Prostate gland (tissue), 2 donors: ENCODE measurements around the gene MPPED2. TPM values are rescaled to one million over a fixed set of nuclear protein-coding genes. Genes with fewer than 3 reads are reported as not detected.

Source experiments
- DNase-seq: peaks from one replicate; pipeline ENCODE4 v3.0.0-alpha.2; 2019; ENCODE audit warnings: low spot score
- H3K27ac ChIP-seq, 2 donors: fragments of 200-600 bp; sonication (generic); 2 replicates each; pipeline ENCODE4 v1.5.1; 2017 to 2019
- H3K27me3 ChIP-seq: fragments of 200-600 bp; sonication (generic); replicated peaks from 2 replicates; pipeline ENCODE4 v1.5.1; 2019; ENCODE audit not compliant: insufficient read depth
- H3K36me3 ChIP-seq, 2 donors: fragments of 200-600 bp; sonication (generic); 1 replicate in 1 of 2; 2 replicates in 1 of 2; pipeline versions ENCODE4 v1.5.1 to v1.8.1; 2017 to 2019
- H3K4me1 ChIP-seq: fragments of 200-600 bp; sonication (generic); replicated peaks from 2 replicates; pipeline ENCODE4 v1.5.1; 2019
- H3K4me3 ChIP-seq, 2 donors: fragments of 200-600 bp; sonication (generic); 2 replicates each; pipeline ENCODE4 v1.5.1; 2017 to 2019
- H3K9me3 ChIP-seq: fragments of 200-600 bp; sonication (generic); 2 replicates; pipeline ENCODE4 v1.5.1; 2017
- POLR2A ChIP-seq: fragments of 450-650 bp; IDR thresholded peaks from one replicate; pipeline ENCODE4 v1.6.1; 2016; ENCODE audit warnings: antibody characterized with exemption, mild to moderate bottlenecking
- POLR2AphosphoS5 ChIP-seq: sonication (generic); formaldehyde crosslinking; IDR thresholded peaks from one replicate; pipeline ENCODE4 v1.6.1; 2017; ENCODE audit warnings: antibody characterized with exemption
- WGBS: methylation state at CpG from one replicate; pipeline ENCODE4 v1.1.5; 2018; 5-methylcytosine and 5-hydroxymethylcytosine counted together
- intact Hi-C: fragments of 100-400 bp; cut with DNase I; formaldehyde crosslinking; loops from one replicate; pipeline ENCODE4 v1.14.2; 2022
- total RNA-seq, 2 donors: library from RNA; depleted of rRNA; stranded (reverse); fragments of >200 nt; gene quantifications; one replicate each; pipeline ENCODE4 v1.1.0, GENCODE V29; 2016
- TF ChIP-seq, protein P1 (sequence below), 4 experiments: fragments of 200-600 bp in 2 of 4; fragments of 450-650 bp in 2 of 4; sonication (generic) in 2 of 4; IDR thresholded peaks; 1 replicate in 3 of 4; 2 replicates in 1 of 4; pipeline ENCODE4 v1.5.1; 2016 to 2019; ENCODE audit warnings: antibody characterized with exemption in 4 of 4, mild to moderate bottlenecking in 2 of 4, moderate library complexity in 2 of 4

MPPED2 gene
- total RNA-seq, 2 donors from 2014 or later, result 28.4 to 34.9 TPM

DNA sequence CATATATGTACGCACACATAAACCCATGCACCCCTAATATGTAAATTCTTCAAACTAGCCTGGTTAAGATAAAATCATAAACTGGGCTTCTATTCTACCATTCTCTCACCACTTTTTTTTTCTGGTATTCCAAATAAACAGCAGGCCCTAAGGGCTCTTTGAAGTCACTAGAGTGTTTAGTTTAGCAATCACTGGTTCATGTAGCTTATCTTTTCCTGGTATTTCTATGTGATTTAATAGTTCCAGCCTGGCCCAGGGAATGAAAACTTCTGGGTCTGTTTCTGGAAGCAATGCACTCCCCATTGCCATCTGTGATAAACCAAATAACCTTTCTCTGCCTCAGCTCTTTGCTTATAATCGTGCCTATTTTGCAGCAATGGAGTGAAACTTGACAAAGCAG lies 10.7 kb upstream of the MPPED2 start:
- intact Hi-C loops, result no loop called here
- 65% methylated on average over 2 of the region's 2 CpGs for WGBS
- Histone ChIP-seq H3K4me3 (no peak overlapping the region), H3K36me3 (no peaks in the 10 kb centered on the region), H3K27ac (no peak overlapping the region), H3K9me3 (no peaks in the 10 kb centered on the region), H3K4me1 (no peaks in the 10 kb centered on the region), H3K27me3 (no peaks in the 10 kb centered on the region)
- TF ChIP-seq POLR2AphosphoS5 (no peak), POLR2A (no peak)
- TF ChIP-seq, protein P1, sequence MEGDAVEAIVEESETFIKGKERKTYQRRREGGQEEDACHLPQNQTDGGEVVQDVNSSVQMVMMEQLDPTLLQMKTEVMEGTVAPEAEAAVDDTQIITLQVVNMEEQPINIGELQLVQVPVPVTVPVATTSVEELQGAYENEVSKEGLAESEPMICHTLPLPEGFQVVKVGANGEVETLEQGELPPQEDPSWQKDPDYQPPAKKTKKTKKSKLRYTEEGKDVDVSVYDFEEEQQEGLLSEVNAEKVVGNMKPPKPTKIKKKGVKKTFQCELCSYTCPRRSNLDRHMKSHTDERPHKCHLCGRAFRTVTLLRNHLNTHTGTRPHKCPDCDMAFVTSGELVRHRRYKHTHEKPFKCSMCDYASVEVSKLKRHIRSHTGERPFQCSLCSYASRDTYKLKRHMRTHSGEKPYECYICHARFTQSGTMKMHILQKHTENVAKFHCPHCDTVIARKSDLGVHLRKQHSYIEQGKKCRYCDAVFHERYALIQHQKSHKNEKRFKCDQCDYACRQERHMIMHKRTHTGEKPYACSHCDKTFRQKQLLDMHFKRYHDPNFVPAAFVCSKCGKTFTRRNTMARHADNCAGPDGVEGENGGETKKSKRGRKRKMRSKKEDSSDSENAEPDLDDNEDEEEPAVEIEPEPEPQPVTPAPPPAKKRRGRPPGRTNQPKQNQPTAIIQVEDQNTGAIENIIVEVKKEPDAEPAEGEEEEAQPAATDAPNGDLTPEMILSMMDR (IDR thresholded peaks at IDR 0.05), result no peak
- DNase-seq, result no peak

DNA sequence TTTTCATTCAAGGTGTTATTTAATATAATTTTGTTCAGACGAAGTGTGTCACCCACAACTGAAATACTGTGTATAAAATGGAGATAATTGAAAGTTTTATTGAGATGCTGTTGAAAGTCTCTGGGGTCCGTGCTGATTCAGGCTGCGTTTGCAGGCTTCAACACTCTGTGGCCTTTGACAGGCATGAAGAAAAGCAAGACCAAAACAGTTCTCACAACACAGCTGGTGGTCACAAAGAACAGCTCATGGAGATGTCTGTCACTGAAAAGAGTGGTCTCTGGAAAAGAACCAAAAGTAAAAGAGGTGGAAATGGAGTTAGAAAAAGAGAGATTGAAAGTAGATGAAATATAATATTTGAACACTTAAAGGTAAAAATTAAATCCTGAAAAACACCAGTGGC lies 9.8 kb upstream of the MPPED2 start:
- no peaks in the 10 kb centered on the region for H3K9me3 ChIP-seq
- TF ChIP-seq POLR2A (no peak), POLR2AphosphoS5 (no peak)
- TF ChIP-seq, protein P1 (IDR thresholded peaks at IDR 0.05), result no peak
- no peaks in the 10 kb centered on the region for H3K27me3 ChIP-seq
- H3K4me1 ChIP-seq, result no peaks in the 10 kb centered on the region
- WGBS, result 79% methylated on average over 3 of the region's 3 CpGs
- no peak overlapping the region for H3K4me3 ChIP-seq
- no peak for DNase-seq
- intact Hi-C loops, result no loop called here
- H3K27ac ChIP-seq, result no peak overlapping the region
- H3K36me3 ChIP-seq, result no peaks in the 10 kb centered on the region

DNA sequence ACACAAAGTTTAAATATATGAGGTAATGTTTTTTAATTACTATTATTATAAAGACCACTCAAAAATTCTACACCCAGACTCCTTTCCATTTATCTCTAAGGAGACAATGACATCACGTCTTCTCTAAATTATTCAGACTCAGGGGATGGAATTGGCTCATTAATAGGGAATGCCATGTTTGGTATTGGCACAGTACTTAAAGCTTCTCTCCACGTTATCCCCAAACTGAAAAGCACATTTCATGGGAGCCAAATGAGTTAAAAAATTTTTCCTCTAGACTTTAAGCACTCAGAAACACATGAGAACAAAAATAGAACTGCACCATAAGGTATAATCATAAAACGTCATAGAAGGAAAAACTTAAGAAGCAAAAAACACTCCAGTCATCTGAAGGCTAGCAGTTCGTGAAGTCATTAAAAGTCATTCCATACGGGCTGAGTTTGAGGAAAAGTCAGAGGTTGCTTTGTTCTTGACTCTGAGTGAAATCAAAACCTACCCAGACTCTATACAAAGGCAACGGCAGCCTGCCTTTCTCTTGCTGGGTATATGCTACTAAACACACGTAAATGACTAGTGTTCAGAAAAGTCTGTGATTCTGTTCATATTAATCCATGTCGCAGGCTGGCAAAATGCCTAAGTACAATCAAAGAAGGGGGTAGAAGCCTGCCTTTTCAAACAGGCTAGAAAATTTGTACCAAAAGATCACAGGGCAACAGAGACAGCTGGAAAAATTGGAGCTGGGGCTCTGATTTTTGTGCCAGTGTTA lies 8.7 kb upstream of the MPPED2 start:
- no peak overlapping the region for H3K4me3 ChIP-seq
- no peak for TF ChIP-seq POLR2AphosphoS5
- TF ChIP-seq POLR2A, result no peak
- TF ChIP-seq, protein P1 (IDR thresholded peaks at IDR 0.05), result no peak
- WGBS, result 62% methylated on average over 8 of the region's 8 CpGs
- H3K9me3 ChIP-seq, result no peaks in the 10 kb centered on the region
- intact Hi-C loops, result no loop called here
- no peak for DNase-seq
- no peaks in the 10 kb centered on the region for H3K36me3 ChIP-seq
- no peaks in the 10 kb centered on the region for H3K27me3 ChIP-seq
- no peak overlapping the region for H3K27ac ChIP-seq
- H3K4me1 ChIP-seq, result no peaks in the 10 kb centered on the region

DNA sequence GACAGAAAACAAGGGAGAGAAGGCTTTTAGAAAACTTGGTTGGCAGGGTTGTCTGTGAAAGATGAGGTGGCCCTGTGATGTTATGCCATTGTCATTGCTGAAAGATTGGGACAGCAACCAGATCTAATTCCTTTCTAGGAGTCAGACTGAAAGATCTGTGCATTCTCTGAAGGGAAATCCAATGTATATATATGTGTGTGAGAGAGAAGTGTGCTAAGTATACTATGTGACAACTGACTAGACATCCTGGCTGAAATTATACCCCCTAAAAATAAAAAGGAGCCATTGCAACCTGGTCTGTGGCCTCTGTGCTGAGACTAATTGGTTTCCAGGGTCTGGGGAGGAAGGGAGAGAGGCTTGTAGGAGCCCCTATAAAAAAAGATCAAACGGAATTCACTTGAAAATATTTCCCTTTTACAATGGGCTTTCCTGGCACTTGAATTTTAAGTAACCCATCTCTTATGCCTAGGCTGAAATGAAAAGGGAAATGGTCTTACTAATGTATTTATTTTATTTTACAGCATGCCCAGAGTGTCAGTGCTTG lies 1.2 kb upstream of the MPPED2 start:
- H3K27me3 ChIP-seq, result no peaks in the 10 kb centered on the region
- intact Hi-C loops, result loop anchor here (10.0 kb wide), 2 partner anchors 103 to 233 kb away; no protein-coding TSS in a partner anchor
- 38% methylated on average over 1 of the region's 1 CpG for WGBS

More for the DNA sequence above, 1.2 kb upstream of the MPPED2 start:
- Histone ChIP-seq H3K4me3 (peak overlapping the region in 1 of 2 donors; percentile 88), H3K27ac (peak overlapping the region; percentile 94 to 96), H3K36me3 (no peaks in the 10 kb centered on the region), H3K4me1 (no peaks in the 10 kb centered on the region), H3K9me3 (no peaks in the 10 kb centered on the region)
- DNase-seq, result no peak
- no peak for TF ChIP-seq POLR2A
- no peak for TF ChIP-seq POLR2AphosphoS5
- TF ChIP-seq, protein P1 (IDR thresholded peaks at IDR 0.05), result no peak
